ENCODE results near the gene STX2. TPM values are rescaled to one million over a fixed set of nuclear protein-coding genes. Genes with fewer than 3 reads are reported as not detected.

Gene STX2
- total RNA-seq, 4 donors from 2014 or later, result 1.2 to 14.1 (median 4.1) TPM

DNA sequence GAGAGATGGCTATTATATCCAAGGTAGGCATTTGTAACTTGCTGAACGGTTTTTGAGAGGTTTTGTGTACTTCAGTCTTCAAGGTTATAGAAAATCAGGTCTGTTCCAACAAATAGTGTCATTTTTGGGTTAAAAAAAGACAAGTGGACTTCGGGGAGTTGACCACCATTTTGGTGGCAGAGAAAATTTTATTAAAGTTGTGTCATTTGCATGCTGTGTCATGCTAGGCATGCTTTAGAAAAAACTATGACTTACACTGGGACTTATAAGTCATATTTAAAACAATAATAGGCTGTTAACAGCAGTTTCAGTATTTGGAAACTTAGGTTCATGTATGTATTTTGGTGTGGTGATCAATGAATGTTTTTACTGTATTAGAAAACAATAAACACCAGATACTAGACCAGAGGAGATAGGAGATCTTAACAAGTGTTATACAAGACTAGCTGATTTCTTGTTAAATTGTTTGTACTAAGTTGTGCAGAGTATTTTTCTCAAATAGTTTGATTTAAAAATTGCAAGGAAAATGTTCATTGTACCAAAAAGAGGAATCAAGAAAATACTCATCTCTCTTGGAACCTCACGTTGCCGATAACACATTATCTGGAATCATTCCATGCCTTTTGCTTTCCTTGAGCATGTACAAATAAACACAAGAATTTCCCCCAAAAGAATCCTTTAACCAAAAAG lies 34.2 kb upstream of the STX2 start:
- no peak for DNase-seq
- no peaks in the 10 kb centered on the region for H3K9me3 ChIP-seq
- H3K27me3 ChIP-seq, result no peaks in the 10 kb centered on the region
- H3K27ac ChIP-seq, result peak overlapping the region; percentile 92 to 99 (median 98)
- no peak for TF ChIP-seq CTCF (IDR thresholded peaks at IDR 0.05)
- TF ChIP-seq POLR2A (IDR thresholded peaks at IDR 0.05), result no peak
- intact Hi-C loops (cut with DNase I), result no loop called here
- peaks cover 0 to 49% (median 12%) of the 10 kb centered on the region in 3 donors for H3K36me3 ChIP-seq
- H3K4me3 ChIP-seq, result peak overlapping the region; percentile 80 to 97 (median 94)
- WGBS, 2 donors, result 17 to 28% methylated on average over 4 of the region's 4 CpGs
- H3K4me1 ChIP-seq, result peaks cover 0 to 39% (median 24%) of the 10 kb centered on the region in 3 donors

- WGBS, 2 donors, result 1 to 3% methylated on average over 16 to 31 of the region's 79 CpGs
- H3K27me3 ChIP-seq, result no peaks in the 10 kb centered on the region
- H3K27ac ChIP-seq, result peak overlapping the region; percentile 92 to 99 (median 98)
- no peak for DNase-seq
- TF ChIP-seq CTCF (IDR thresholded peaks at IDR 0.05), result no peak
- no peak for TF ChIP-seq POLR2A (IDR thresholded peaks at IDR 0.05)
- H3K36me3 ChIP-seq, result peaks cover 0 to 46% (median 12%) of the 10 kb centered on the region in 3 donors
- H3K4me1 ChIP-seq, result peaks cover 0 to 39% (median 24%) of the 10 kb centered on the region in 3 donors
- no peaks in the 10 kb centered on the region for H3K9me3 ChIP-seq
- peak overlapping the region; percentile 80 to 97 (median 94) for H3K4me3 ChIP-seq
- intact Hi-C loops (cut with DNase I), result no loop called here
Observed at GRCh38 chr12:130872179-130873096, 33.4 kb upstream of the STX2 start.

- peak; percentile 66 for DNase-seq
- Histone ChIP-seq H3K36me3 (peaks cover 0 to 37% (median 12%) of the 10 kb centered on the region in 3 donors), H3K9me3 (no peaks in the 10 kb centered on the region), H3K27me3 (no peaks in the 10 kb centered on the region), H3K4me3 (peak within 1 kb of the TSS; percentile 80 to 97 (median 94)), H3K27ac (peak within 1 kb of the TSS; percentile 92 to 99 (median 98)), H3K4me1 (peaks cover 0 to 39% (median 24%) of the 10 kb centered on the region in 3 donors)
- TF ChIP-seq POLR2A (IDR thresholded peaks at IDR 0.05), result peak in 3 of 4 donors; percentile 42 to 60 (median 46)
- TF ChIP-seq CTCF (IDR thresholded peaks at IDR 0.05), result no peak
- intact Hi-C loops (cut with DNase I), result no loop called here
- WGBS, 2 donors, result 0 to 24% methylated on average over 9 of the region's 118 CpGs
Observed at GRCh38 chr12:130871286-130872178, 32.5 kb upstream of the STX2 start, which contains the start of gene RAN. RAN (plus strand) TSS chr12:130872066; CDS start chr12:130872594, 528 bp downstream.

DNA sequence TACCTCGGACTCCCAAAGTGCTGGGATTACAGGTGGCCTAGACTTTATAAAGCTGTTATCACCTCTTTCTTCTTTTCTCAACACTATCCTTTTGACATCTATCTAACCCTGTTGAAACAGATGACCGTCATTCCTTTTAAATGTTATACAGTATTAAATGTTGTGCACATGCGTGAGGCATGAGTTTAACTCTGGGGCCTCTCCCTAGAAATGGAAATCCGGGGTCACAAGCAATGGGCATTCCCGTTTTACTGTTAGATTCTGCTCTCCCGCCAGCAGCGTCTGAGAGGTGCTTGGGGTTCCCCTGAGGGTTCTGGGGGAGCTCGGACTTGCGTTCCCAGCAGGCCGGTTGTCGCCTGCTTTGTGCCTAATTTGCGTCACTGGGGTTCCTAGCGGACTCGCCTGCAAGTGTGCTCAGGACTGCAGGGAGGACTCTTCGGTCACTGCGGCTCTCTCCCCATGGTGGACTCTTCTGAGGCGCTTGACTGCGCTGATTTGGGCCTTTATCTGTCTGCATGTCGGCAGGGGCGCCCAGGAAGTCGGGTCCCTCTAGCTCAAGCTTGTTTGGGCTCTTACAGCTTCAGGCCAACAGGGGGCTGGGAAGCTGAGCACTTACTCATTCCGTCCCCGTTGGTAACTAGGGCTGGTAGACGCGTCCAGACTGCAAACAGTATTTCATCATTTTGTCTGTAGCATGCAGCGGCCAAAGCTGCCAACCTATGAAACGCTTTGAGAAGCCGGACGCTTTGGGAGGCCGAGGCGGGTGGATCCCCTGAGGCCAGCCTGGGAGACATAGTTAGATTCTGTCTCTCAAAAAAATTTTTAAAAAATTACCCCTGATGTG lies 31.6 kb upstream of the STX2 start:
- DNase-seq, result peak; percentile 28
- no peak for TF ChIP-seq POLR2A (IDR thresholded peaks at IDR 0.05)
- TF ChIP-seq CTCF (IDR thresholded peaks at IDR 0.05), result peak; percentile 30 to 62 (median 44)
- peak overlapping the region; percentile 80 to 97 (median 94) for H3K4me3 ChIP-seq
- no peaks in the 10 kb centered on the region for H3K27me3 ChIP-seq
- intact Hi-C loops (cut with DNase I), result no loop called here
- peaks cover 0 to 39% (median 24%) of the 10 kb centered on the region in 3 donors for H3K4me1 ChIP-seq
- H3K27ac ChIP-seq, result peak overlapping the region; percentile 90 to 99 (median 98)
- H3K9me3 ChIP-seq, result no peaks in the 10 kb centered on the region
- peaks cover 0 to 28% (median 9%) of the 10 kb centered on the region in 3 donors for H3K36me3 ChIP-seq
- 18 to 62% methylated on average over 5 to 22 of the region's 31 CpGs for WGBS, 2 donors
